HepG2 (cell line): Measurements from ENCODE around the gene BAIAP3. TPM values are rescaled to one million over a fixed set of nuclear protein-coding genes. Genes with fewer than 3 reads are reported as not detected.

Source experiments
- AGO2 ChIP-seq: fragments of 200-400 bp; formaldehyde crosslinking; optimal IDR thresholded peaks from 2 replicates; pipeline ENCODE3; 2017; ENCODE audit warnings: mild to moderate bottlenecking, low read depth, low read length, moderate library complexity
- BRCA1 ChIP-seq: sonication (generic); formaldehyde crosslinking; IDR thresholded peaks from 2 replicates; pipeline ENCODE4 v1.4.0; 2020; ENCODE audit warnings: missing genetic modification reagents
- GTF3A ChIP-seq: sonication (generic); formaldehyde crosslinking; conservative IDR thresholded peaks from 2 replicates; pipeline ENCODE4 v1.4.0; 2020; ENCODE audit warnings: mild to moderate bottlenecking, missing genetic modification reagents
- HDAC1 ChIP-seq: sonication (generic); formaldehyde crosslinking; IDR thresholded peaks from 2 replicates; pipeline ENCODE4 v1.5.1; 2020; ENCODE audit warnings: mild to moderate bottlenecking, missing genetic modification reagents
- HHEX ChIP-seq: IDR thresholded peaks from 2 replicates; pipeline ENCODE4 v1.6.1; 2016; ENCODE audit warnings: control low read depth
- KDM5B ChIP-seq: sonication (generic); formaldehyde crosslinking; IDR thresholded peaks from 2 replicates; pipeline ENCODE4 v1.4.0; 2020; ENCODE audit warnings: missing genetic modification reagents, mild to moderate bottlenecking, borderline replicate concordance
- MTA1 ChIP-seq: sonication (generic); formaldehyde crosslinking; IDR thresholded peaks from 2 replicates; pipeline ENCODE4 v1.4.0; 2020; ENCODE audit warnings: missing genetic modification reagents, mild to moderate bottlenecking, borderline replicate concordance
- PHF8 ChIP-seq: sonication (generic); formaldehyde crosslinking; IDR thresholded peaks from 2 replicates; pipeline ENCODE4 v1.5.0; 2020; ENCODE audit warnings: missing genetic modification reagents
- POLR2A ChIP-seq, 2 experiments: IDR thresholded peaks; 2 replicates each; pipeline ENCODE4 v1.6.1; 2011; ENCODE audit warnings: low read depth in 2 of 2, low read length in 2 of 2, mild to moderate bottlenecking in 1 of 2, moderate library complexity in 1 of 2; ENCODE audit not compliant: insufficient read depth in 1 of 2
- RBM22 ChIP-seq: fragments of 200-400 bp; formaldehyde crosslinking; optimal IDR thresholded peaks from 2 replicates; pipeline ENCODE3; 2017; ENCODE audit warnings: mild to moderate bottlenecking, low read length, moderate library complexity
- TBP ChIP-seq: sonication (generic); formaldehyde crosslinking; IDR thresholded peaks from 2 replicates; pipeline ENCODE4 v1.5.0; 2020; ENCODE audit warnings: missing genetic modification reagents
- ZC3H13 ChIP-seq: sonication (generic); formaldehyde crosslinking; IDR thresholded peaks from 2 replicates; pipeline ENCODE4 v1.8.1; 2023; ENCODE audit warnings: mild to moderate bottlenecking, missing genetic modification reagents, moderate library complexity
- ZIK1 ChIP-seq: sonication (generic); formaldehyde crosslinking; IDR thresholded peaks from 2 replicates; pipeline ENCODE4 v1.5.0; 2020; ENCODE audit warnings: mild to moderate bottlenecking, low read depth, missing genetic modification reagents, borderline replicate concordance
- ZNF317 ChIP-seq: sonication (generic); formaldehyde crosslinking; IDR thresholded peaks from 2 replicates; pipeline ENCODE4 v1.5.0; 2020; ENCODE audit warnings: mild to moderate bottlenecking, missing genetic modification reagents
- polyA plus RNA-seq, 8 experiments: library from polyadenylated mRNA; depleted of rRNA in 3 of 8; stranded (reverse) in 7 of 8; unstranded in 1 of 8; fragments of >200 nt; fragmentation: Illumina TruSeq in 4 of 8; extraction: Trizol in 4 of 8; gene quantifications; 2 replicates each; pipeline versions ENCODE4 v1.2.1 to v1.2.3, GENCODE V29; 2011 to 2016; ENCODE audit warnings: low read depth in 4 of 8, missing spikeins in 1 of 8, mixed read lengths in 1 of 8; ENCODE audit not compliant: insufficient read depth in 1 of 8
- total RNA-seq, 5 experiments: library from RNA; depleted of rRNA; stranded (reverse); fragments of >200 nt; fragmentation: Illumina TruSeq; extraction: Trizol; gene quantifications; 2 replicates each; pipeline ENCODE4 v1.2.3, GENCODE V29; 2016; ENCODE audit warnings: low read depth in 1 of 5
- TF ChIP-seq, protein P1 (sequence below): sonication (generic); formaldehyde crosslinking; IDR thresholded peaks from 2 replicates; pipeline ENCODE4 v1.4.0; 2020; ENCODE audit warnings: mild to moderate bottlenecking, missing genetic modification reagents, borderline replicate concordance
- TF ChIP-seq, protein P2 (sequence below): sonication (generic); formaldehyde crosslinking; IDR thresholded peaks from 2 replicates; pipeline ENCODE4 v1.5.0; 2020; ENCODE audit warnings: mild to moderate bottlenecking, missing genetic modification reagents, moderate library complexity
- TF ChIP-seq, protein P3 (sequence below): sonication (generic); IDR thresholded peaks from 2 replicates; pipeline ENCODE4 v1.6.1; 2016; ENCODE audit warnings: low read depth, borderline replicate concordance
- TF ChIP-seq, protein P4 (sequence below): sonication (generic); formaldehyde crosslinking; IDR thresholded peaks from 2 replicates; pipeline ENCODE4 v1.8.0; 2023; ENCODE audit warnings: mild to moderate bottlenecking, missing genetic modification reagents
- TF ChIP-seq, protein P5 (sequence below): sonication (generic); formaldehyde crosslinking; IDR thresholded peaks from 2 replicates; pipeline ENCODE4 v1.8.0; 2022; ENCODE audit warnings: mild to moderate bottlenecking, missing genetic modification reagents, moderate library complexity

Gene BAIAP3
- total and polyA plus RNA-seq, 2 of the 13 experiments (the other 11 are each of a cell fraction or from before 2014, with no cell fraction given) = 3.2 to 5.7 TPM

DNA sequence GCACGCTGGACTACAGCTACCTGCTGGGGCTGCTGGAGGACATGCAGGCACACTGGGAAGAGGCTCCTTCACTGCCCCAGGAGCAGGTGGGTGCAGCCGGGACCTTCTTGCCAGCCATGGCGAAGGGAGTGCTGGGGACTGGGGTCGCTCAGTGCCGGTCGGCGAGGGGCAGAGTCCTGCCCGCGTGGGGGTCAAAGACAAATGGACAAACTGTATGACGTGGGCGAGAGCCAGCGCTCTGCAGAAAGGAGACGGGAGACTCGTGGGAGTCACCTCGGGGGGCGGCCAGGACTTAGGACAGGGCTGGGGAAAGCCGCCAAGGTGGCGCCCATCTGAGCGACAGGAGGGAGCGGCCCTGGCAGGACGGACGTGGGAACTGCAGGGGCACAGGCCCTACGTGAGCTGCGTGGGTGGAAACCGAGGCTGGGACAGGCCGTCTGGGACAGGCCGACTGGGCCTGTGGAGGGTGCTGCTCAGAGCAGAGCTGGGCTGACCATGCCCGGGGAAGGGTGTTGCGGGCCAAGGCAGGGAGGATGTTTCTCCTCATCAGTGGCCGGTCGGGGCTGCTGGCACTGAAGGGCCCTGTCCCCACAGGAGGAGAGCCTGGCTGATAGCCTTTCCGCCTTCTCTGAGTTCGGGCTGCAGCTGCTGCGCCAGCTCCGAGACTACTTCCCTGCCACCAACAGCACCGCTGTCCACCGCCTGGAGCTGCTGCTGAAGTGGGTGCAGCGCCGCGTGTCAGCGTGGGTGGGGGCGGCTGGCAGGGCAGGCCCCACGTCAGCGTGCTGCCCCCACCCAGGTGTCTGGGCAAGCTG, 10.2 kb downstream of the BAIAP3 start (continued):
- TF ChIP-seq ZC3H13 (CRISPR knock-in tag) (no peak), ZIK1 (CRISPR knock-in tag) (no peak), AGO2 (peak; percentile 42), KDM5B (no peak), GTF3A (CRISPR knock-in tag) (no peak), PHF8 (peak; percentile 39; the same call in 1 of the 2 replicates), HHEX (CRISPR knock-in tag) (no peak), RBM22 (no peak), BRCA1 (CRISPR knock-in tag) (no peak), TBP (CRISPR knock-in tag) (no peak), HDAC1 (CRISPR knock-in tag) (no peak), POLR2A (IDR thresholded peaks at IDR 0.05; ENCODE audit: insufficient read depth in 1 of 2, low read depth in 2 of 2, low read length in 2 of 2) (peak; percentile 72 to 81), ZNF317 (CRISPR knock-in tag) (no peak), MTA1 (CRISPR knock-in tag) (no peak)
- TF ChIP-seq, protein P1, sequence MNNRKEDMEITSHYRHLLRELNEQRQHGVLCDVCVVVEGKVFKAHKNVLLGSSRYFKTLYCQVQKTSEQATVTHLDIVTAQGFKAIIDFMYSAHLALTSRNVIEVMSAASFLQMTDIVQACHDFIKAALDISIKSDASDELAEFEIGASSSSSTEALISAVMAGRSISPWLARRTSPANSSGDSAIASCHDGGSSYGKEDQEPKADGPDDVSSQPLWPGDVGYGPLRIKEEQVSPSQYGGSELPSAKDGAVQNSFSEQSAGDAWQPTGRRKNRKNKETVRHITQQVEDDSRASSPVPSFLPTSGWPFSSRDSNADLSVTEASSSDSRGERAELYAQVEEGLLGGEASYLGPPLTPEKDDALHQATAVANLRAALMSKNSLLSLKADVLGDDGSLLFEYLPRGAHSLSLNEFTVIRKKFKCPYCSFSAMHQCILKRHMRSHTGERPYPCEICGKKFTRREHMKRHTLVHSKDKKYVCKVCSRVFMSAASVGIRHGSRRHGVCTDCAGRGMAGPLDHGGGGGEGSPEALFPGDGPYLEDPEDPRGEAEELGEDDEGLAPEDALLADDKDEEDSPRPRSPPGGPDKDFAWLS (CRISPR knock-in tag) = no peak
- TF ChIP-seq, protein P2, sequence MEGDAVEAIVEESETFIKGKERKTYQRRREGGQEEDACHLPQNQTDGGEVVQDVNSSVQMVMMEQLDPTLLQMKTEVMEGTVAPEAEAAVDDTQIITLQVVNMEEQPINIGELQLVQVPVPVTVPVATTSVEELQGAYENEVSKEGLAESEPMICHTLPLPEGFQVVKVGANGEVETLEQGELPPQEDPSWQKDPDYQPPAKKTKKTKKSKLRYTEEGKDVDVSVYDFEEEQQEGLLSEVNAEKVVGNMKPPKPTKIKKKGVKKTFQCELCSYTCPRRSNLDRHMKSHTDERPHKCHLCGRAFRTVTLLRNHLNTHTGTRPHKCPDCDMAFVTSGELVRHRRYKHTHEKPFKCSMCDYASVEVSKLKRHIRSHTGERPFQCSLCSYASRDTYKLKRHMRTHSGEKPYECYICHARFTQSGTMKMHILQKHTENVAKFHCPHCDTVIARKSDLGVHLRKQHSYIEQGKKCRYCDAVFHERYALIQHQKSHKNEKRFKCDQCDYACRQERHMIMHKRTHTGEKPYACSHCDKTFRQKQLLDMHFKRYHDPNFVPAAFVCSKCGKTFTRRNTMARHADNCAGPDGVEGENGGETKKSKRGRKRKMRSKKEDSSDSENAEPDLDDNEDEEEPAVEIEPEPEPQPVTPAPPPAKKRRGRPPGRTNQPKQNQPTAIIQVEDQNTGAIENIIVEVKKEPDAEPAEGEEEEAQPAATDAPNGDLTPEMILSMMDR (CRISPR knock-in tag) = 0 out of 2 replicates have a peak, but pooled peaks have one; percentile 3
- TF ChIP-seq, protein P3, sequence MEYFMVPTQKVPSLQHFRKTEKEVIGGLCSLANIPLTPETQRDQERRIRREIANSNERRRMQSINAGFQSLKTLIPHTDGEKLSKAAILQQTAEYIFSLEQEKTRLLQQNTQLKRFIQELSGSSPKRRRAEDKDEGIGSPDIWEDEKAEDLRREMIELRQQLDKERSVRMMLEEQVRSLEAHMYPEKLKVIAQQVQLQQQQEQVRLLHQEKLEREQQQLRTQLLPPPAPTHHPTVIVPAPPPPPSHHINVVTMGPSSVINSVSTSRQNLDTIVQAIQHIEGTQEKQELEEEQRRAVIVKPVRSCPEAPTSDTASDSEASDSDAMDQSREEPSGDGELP = no peak
- TF ChIP-seq, protein P4, sequence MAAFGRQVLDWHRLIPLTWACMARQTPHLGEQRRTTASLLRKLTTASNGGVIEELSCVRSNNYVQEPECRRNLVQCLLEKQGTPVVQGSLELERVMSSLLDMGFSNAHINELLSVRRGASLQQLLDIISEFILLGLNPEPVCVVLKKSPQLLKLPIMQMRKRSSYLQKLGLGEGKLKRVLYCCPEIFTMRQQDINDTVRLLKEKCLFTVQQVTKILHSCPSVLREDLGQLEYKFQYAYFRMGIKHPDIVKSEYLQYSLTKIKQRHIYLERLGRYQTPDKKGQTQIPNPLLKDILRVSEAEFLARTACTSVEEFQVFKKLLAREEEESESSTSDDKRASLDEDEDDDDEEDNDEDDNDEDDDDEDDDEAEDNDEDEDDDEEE (CRISPR knock-in tag) = peak; percentile 46; the same call in 1 of the 2 replicates
- TF ChIP-seq, protein P5, sequence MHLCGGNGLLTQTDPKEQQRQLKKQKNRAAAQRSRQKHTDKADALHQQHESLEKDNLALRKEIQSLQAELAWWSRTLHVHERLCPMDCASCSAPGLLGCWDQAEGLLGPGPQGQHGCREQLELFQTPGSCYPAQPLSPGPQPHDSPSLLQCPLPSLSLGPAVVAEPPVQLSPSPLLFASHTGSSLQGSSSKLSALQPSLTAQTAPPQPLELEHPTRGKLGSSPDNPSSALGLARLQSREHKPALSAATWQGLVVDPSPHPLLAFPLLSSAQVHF (CRISPR knock-in tag) = no peak
